WI38 (cell line): ENCODE data around the gene ACO2.

Experiments used
- H3K4me3 ChIP-seq: 2 replicates; pipeline ENCODE4 v1.5.1; 2011; ENCODE audit warnings: low read depth, mild to moderate bottlenecking, control low read depth, low read length
- TF ChIP-seq, protein P1 (sequence below): IDR thresholded peaks from 2 replicates; pipeline ENCODE4 v1.5.1; 2012; ENCODE audit warnings: low read depth, mild to moderate bottlenecking, control low read depth, low read length

ACO2 gene

DNA sequence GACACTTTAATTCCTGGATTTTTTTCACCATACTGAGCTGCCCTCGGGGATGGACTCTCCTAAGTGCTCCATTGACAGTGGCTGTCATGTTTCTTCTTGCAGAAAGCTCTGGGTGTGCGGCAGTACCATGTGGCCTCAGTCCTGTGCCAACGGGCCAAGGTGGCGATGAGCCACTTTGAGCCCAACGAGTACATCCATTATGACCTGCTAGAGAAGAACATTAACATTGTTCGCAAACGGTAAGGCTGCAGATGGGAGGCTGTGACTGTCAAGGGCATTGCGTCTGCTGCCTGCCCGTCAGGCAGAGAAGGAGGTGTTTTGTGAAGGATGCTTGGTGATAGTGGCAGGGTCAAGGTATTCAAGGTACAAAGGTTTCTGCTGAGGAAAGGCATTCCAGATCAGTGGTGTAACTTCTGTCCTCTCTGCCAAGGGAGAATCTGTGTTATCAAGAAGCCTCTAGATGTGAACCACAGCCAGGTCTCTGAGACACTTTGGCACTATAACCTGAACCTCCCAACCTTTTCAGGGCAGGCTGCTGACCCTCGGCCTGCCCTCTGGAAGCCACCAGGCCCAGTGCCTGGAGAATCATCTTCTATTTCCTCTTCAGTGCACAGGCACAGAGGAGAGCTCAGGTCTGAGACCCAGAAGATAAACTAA lies 30.8 kb downstream of the ACO2 start:
- TF ChIP-seq, protein P1, sequence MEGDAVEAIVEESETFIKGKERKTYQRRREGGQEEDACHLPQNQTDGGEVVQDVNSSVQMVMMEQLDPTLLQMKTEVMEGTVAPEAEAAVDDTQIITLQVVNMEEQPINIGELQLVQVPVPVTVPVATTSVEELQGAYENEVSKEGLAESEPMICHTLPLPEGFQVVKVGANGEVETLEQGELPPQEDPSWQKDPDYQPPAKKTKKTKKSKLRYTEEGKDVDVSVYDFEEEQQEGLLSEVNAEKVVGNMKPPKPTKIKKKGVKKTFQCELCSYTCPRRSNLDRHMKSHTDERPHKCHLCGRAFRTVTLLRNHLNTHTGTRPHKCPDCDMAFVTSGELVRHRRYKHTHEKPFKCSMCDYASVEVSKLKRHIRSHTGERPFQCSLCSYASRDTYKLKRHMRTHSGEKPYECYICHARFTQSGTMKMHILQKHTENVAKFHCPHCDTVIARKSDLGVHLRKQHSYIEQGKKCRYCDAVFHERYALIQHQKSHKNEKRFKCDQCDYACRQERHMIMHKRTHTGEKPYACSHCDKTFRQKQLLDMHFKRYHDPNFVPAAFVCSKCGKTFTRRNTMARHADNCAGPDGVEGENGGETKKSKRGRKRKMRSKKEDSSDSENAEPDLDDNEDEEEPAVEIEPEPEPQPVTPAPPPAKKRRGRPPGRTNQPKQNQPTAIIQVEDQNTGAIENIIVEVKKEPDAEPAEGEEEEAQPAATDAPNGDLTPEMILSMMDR, result no peak
- no peak overlapping the region for H3K4me3 ChIP-seq

DNA sequence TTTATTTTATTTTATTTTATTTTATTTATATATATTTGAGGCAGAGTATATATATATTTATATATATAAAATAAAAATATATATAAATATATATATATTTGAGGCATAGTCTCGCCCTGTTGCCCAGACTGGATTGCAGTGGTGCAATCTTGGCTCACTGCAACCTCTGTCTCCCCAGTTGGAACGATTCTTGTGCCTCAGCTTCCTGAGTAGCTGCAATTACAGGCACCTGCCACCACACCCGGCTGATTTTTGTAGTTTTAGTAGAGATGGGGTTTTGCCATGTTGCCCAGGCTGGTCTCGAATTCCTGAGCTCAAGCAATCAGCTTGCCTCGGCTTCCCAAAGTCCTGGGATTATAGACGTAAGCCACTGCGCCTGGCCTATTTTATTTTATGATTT lies 31.4 kb downstream of the ACO2 start:
- TF ChIP-seq, protein P1, result no peak
- H3K4me3 ChIP-seq, result no peak overlapping the region

DNA sequence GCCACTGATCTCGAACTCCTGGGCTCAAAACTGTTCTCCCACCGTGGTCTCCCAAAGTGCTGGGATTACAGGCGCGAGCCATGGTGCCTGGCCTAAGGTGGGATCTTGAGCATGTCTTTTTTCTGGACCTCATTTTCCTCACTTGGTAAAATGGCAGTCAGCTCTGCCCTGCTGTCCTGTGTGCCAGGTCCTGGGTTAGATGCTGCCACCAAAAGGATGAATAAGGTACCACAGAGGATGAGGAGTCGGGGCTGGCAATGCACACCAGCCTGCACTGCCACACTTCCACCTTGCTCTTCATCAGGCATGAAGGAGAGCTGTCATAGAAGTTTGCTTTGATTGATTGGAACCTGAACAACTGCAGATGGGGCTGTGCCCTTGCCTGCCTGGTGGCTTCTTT lies 32.3 kb downstream of the ACO2 start:
- H3K4me3 ChIP-seq, result no peak overlapping the region
- TF ChIP-seq, protein P1, result 0 out of 2 replicates have a peak, but pooled peaks have one; percentile 6

DNA sequence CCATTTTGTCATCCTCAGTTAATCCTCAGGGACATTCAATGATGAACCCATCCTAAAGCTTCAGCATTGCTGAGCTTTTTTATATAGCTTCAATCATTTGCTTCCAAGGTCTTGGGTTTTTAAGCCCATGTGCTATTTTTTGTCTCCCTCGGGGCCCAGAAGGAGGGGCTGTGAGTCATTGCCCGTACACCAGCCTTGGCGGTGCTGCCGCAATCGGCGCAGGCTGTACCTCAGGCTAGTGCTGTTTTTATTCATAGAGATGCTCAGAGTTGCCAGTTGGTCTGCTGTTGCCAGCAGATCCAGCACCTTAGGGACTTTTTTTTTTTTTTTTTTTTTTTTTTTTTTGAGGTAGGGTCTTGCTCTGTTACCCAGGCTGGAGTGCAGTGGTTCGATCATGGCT lies 35.5 kb downstream of the ACO2 start:
- TF ChIP-seq, protein P1, result no peak
- H3K4me3 ChIP-seq, result no peak overlapping the region

DNA sequence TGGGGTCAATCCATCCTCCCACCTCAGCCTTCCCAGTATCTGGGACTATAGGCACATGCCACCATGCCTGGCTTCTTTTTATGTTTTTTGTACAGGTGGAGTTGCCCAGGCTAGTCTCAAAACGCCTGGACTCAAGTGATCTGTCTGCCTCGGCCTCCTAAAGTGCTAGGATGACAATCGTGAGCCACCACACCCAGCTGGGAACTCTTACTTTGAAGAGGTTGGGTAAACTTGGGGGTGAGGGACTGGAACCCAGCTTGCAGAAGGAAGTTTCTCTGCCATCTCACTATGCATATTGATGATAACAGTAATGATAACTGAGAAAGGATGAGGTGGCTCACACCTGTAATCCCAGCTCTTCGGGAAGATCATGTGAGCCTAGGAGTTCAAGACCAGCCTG lies 35.9 kb downstream of the ACO2 start:
- TF ChIP-seq, protein P1, result no peak
- H3K4me3 ChIP-seq, result no peak overlapping the region

DNA sequence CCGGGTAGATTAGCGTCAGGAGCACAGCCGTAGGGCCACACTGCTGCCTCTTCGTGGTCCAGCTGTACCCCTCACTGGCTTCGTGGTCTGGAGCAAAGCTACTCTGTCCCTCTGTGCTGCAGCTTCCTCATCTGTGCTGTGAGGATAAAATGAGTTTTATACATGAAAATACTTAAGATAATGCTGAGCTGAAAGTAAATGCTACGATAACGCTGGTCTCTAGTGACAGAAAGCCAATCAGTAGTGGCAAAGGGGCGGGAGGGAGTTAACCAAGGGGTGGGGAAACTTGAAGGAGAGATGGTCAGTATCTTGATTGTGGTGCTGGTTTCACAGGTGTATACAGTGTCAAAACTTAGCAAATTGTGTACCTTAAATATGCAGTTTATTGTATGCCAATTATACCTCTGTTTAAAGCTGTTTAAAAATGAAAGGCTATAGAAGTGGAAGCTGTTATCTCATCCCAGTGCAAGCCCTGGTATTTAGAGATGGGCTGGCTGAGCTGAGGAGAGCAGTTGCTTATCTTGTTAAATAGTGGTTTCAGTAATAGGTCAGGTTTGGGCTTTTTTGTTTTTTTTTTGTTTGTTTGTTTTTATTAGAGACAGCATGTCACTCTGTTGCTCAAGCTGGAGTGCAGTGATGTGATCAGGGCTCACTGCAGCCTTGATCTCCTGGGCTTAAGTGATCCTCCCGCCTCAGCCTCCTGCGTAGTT lies 36.7 kb downstream of the ACO2 start:
- TF ChIP-seq, protein P1, result no peak
- no peak overlapping the region for H3K4me3 ChIP-seq

DNA sequence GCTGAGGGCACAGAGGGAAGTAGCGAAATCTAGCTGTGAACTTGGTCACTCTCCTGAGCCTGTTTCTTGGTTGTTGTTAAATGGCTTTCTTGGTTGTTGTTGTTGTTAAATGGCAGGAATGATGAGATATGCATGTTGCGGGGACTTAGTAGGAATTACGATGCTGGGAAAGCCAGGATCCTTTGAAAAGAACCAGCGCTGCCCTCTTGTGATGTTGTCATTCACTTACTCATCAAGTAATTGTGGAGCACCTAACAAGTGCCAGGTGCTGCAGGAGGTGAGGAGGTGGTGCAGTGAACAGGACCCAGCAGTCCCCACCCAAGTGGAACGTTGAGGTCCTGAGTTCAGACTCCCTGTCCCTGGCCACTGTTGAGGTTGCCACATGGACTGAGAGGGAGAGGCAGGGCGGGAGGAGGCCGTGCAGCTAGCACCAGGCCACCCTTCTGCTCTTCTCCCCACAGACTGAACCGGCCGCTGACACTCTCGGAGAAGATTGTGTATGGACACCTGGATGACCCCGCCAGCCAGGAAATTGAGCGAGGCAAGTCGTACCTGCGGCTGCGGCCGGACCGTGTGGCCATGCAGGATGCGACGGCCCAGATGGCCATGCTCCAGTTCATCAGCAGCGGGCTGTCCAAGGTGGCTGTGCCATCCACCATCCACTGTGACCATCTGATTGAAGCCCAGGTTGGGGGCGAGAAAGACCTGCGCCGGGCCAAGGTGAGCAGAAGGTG lies 38.6 kb downstream of the ACO2 start:
- no peak overlapping the region for H3K4me3 ChIP-seq
- TF ChIP-seq, protein P1, result no peak
